Measurements from ENCODE around the gene B3GALT6.

Gene B3GALT6

DNA sequence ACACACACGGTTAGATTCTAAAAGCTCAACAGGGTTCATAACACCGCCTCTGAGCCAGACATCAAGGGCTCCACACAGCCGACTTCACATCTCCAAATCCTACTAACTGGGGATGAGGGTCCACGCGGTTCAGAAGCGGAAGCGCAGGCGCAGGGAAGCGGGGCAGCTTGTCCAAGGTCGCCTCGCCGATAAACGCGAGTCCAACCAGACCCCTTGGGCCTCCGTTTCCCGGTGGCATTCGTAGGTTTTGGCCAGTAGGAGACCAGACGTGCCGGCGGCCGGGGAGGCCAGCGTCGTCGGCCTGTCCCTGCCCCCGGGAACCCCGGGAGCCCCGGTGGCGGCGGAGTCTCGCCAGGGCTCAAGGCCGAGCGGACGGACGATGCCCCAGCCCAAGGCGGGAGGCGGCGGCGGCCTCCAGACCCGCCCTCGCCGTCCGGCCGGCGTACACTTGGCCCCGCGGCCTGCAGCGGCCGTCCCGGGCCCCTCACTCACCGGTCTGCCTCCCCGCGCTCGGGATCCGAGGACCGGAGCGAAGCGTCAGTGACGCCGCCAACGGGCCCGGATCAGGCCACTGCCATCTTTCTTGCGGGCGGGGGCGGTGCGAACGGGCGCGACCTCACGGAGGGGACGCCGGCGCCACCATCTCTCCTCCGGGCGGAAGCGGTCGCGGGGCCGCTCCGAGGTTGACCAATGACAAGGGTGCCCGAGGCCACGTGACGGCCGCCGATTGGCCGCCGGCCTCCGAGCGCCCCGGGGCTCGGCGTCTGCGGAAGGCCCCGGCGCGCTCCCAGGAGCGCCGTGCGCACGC, 433 bp upstream of the B3GALT6 start, which contains the start of gene SDF4:
SDF4 (minus strand) TSS at position 602 of the 808 bp plus-strand sequence. CDS start 3,229 bp downstream, outside the sequence.
- Histone ChIP-seq H3K36me3 (ENCODE audit: control insufficient read depth in 2 of 2, insufficient read depth in 1 of 2, low read length in 2 of 2) (peaks cover 0 to 44% of the 10 kb centered on the region in 2 experiments; a peak in 1 of 3 replicates), H3K4me3 (ENCODE audit: low read depth, low read length) (peak within 1 kb of the TSS; percentile 81), H3K27ac (ENCODE audit: extremely low read depth, low read depth, low read length) (peak within 1 kb of the TSS; percentile 90), H3K4me1 (ENCODE audit: control insufficient read depth, insufficient read depth, low read length) (no peaks in the 10 kb centered on the region; the same call in 1 of the 2 replicates), H3K9me3 (ENCODE audit: control insufficient read depth, insufficient read depth, low read depth, low read length) (no peaks in the 10 kb centered on the region)
- POLR2A ChIA-PET, result interaction anchor here (0.8 to 1.5 kb wide), 4 partner anchors 24 to 152 kb away, joined by 3 to 5 read pairs (median 3); partner anchors contain the start of gene AURKAIP1
- CTCF ChIA-PET, result interaction anchor here (0.5 to 1.8 kb wide), 6 partner anchors 13 to 168 kb away, joined by 3 to 20 read pairs (median 4); no protein-coding TSS in a partner anchor
- no peak for TF ChIP-seq ZNF2 (tag by site-specific recombination; IDR thresholded peaks at IDR 0.05)
- TF ChIP-seq, protein P1, sequence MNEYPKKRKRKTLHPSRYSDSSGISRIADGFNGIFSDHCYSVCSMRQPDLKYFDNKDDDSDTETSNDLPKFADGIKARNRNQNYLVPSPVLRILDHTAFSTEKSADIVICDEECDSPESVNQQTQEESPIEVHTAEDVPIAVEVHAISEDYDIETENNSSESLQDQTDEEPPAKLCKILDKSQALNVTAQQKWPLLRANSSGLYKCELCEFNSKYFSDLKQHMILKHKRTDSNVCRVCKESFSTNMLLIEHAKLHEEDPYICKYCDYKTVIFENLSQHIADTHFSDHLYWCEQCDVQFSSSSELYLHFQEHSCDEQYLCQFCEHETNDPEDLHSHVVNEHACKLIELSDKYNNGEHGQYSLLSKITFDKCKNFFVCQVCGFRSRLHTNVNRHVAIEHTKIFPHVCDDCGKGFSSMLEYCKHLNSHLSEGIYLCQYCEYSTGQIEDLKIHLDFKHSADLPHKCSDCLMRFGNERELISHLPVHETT (tag by site-specific recombination; IDR thresholded peaks at IDR 0.05), result no peak
- TF ChIP-seq ZNF350 (tag by site-specific recombination; IDR thresholded peaks at IDR 0.05), result no peak
- no peak for TF ChIP-seq ZNF394 (tag by site-specific recombination; IDR thresholded peaks at IDR 0.05; ENCODE audit: borderline replicate concordance)
- no peak for TF ChIP-seq ZNF266 (tag by site-specific recombination; IDR thresholded peaks at IDR 0.05; ENCODE audit: low read depth)
- TF ChIP-seq WT1 (tag by site-specific recombination; IDR thresholded peaks at IDR 0.05), result no peak; the same call in 1 of the 2 replicates
- peak; percentile 51 for TF ChIP-seq KLF9 (tag by site-specific recombination; IDR thresholded peaks at IDR 0.05; ENCODE audit: low read depth)
- no peak for TF ChIP-seq ZNF610 (tag by site-specific recombination; IDR thresholded peaks at IDR 0.05; ENCODE audit: borderline replicate concordance)
- no peak for TF ChIP-seq ZSCAN23 (tag by site-specific recombination; IDR thresholded peaks at IDR 0.05)
- TF ChIP-seq ZNF600 (tag by site-specific recombination; IDR thresholded peaks at IDR 0.05), result no peak
- TF ChIP-seq ZSCAN16 (tag by site-specific recombination; IDR thresholded peaks at IDR 0.05), result no peak
- no peak for TF ChIP-seq FEZF1 (tag by site-specific recombination; IDR thresholded peaks at IDR 0.05)
- TF ChIP-seq ZNF555 (tag by site-specific recombination; conservative IDR thresholded peaks at IDR 0.05), result no peak
- no peak for TF ChIP-seq SALL2 (tag by site-specific recombination; IDR thresholded peaks at IDR 0.05; ENCODE audit: borderline replicate concordance)
- TF ChIP-seq, protein P2, sequence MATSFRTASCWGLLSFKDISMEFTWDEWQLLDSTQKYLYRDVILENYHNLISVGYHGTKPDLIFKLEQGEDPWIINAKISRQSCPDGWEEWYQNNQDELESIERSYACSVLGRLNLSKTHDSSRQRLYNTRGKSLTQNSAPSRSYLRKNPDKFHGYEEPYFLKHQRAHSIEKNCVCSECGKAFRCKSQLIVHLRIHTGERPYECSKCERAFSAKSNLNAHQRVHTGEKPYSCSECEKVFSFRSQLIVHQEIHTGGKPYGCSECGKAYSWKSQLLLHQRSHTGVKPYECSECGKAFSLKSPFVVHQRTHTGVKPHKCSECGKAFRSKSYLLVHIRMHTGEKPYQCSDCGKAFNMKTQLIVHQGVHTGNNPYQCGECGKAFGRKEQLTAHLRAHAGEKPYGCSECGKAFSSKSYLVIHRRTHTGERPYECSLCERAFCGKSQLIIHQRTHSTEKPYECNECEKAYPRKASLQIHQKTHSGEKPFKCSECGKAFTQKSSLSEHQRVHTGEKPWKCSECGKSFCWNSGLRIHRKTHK (tag by site-specific recombination; IDR thresholded peaks at IDR 0.05), result no peak
- peak; percentile 39; the same call in 1 of the 2 replicates for TF ChIP-seq ZNF677 (tag by site-specific recombination; IDR thresholded peaks at IDR 0.05)
- TF ChIP-seq ZNF571 (tag by site-specific recombination; IDR thresholded peaks at IDR 0.05), result no peak
- peak; percentile 74; the same call in 1 of the 2 replicates for TF ChIP-seq ZNF391 (tag by site-specific recombination; IDR thresholded peaks at IDR 0.05; ENCODE audit: borderline replicate concordance, low read depth)
- TF ChIP-seq, protein P3, sequence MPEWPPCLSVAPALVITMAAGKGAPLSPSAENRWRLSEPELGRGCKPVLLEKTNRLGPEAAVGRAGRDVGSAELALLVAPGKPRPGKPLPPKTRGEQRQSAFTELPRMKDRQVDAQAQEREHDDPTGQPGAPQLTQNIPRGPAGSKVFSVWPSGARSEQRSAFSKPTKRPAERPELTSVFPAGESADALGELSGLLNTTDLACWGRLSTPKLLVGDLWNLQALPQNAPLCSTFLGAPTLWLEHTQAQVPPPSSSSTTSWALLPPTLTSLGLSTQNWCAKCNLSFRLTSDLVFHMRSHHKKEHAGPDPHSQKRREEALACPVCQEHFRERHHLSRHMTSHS (tag by site-specific recombination; IDR thresholded peaks at IDR 0.05), result no peak
- TF ChIP-seq, protein P4, sequence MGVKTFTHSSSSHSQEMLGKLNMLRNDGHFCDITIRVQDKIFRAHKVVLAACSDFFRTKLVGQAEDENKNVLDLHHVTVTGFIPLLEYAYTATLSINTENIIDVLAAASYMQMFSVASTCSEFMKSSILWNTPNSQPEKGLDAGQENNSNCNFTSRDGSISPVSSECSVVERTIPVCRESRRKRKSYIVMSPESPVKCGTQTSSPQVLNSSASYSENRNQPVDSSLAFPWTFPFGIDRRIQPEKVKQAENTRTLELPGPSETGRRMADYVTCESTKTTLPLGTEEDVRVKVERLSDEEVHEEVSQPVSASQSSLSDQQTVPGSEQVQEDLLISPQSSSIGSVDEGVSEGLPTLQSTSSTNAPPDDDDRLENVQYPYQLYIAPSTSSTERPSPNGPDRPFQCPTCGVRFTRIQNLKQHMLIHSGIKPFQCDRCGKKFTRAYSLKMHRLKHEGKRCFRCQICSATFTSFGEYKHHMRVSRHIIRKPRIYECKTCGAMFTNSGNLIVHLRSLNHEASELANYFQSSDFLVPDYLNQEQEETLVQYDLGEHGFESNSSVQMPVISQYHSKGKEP (tag by site-specific recombination; IDR thresholded peaks at IDR 0.05), result peak; percentile 8; the same call in 1 of the 2 replicates
- no peak for TF ChIP-seq ZFP41 (tag by site-specific recombination; IDR thresholded peaks at IDR 0.05; ENCODE audit: borderline replicate concordance)
- no peak for TF ChIP-seq ZNF221 (tag by site-specific recombination; IDR thresholded peaks at IDR 0.05; ENCODE audit: borderline replicate concordance)
- no peak for TF ChIP-seq ZNF121 (tag by site-specific recombination; IDR thresholded peaks at IDR 0.05)
- TF ChIP-seq ZNF623 (tag by site-specific recombination; IDR thresholded peaks at IDR 0.05), result no peak
- peak; percentile 86 for TF ChIP-seq SP2 (tag by site-specific recombination; IDR thresholded peaks at IDR 0.05)
- 0 out of 2 replicates have a peak, but pooled peaks have one; percentile 30 for TF ChIP-seq SCRT2 (tag by site-specific recombination; IDR thresholded peaks at IDR 0.05)
- no peak for TF ChIP-seq ZFP37 (tag by site-specific recombination; IDR thresholded peaks at IDR 0.05)
- no peak; the same call in 1 of the 2 replicates for TF ChIP-seq MYNN (tag by site-specific recombination; IDR thresholded peaks at IDR 0.05; ENCODE audit: borderline replicate concordance)
- no peak for TF ChIP-seq ZNF184 (tag by site-specific recombination; IDR thresholded peaks at IDR 0.05)
- TF ChIP-seq ZNF426 (tag by site-specific recombination; IDR thresholded peaks at IDR 0.05), result no peak
- TF ChIP-seq GLI2 (tag by site-specific recombination; IDR thresholded peaks at IDR 0.05; ENCODE audit: borderline replicate concordance, low read depth), result no peak
